HG02973 (cell line): ENCODE results near the gene SCARB1.

ENCODE experiments used
- ATAC-seq: cut with Tn5 transposase; IDR thresholded peaks from one replicate; pipeline ENCODE4 v1.9.1; 2021; ENCODE audit warnings: moderate library complexity; ENCODE audit not compliant: unreplicated experiment

The SCARB1 gene

GRCh38 chr12:124778411-124778810 is 85.3 kb downstream of the SCARB1 start:
- ATAC-seq = no peak

- no peak for ATAC-seq
Measured at GRCh38 chr12:124777399-124778372, 86.0 kb downstream of the SCARB1 start.

- ATAC-seq = no peak
Measured at GRCh38 chr12:124776125-124776513, 87.5 kb downstream of the SCARB1 start.

GRCh38 chr12:124774462-124775167 is 89.0 kb downstream of the SCARB1 start:
- peak; percentile 74 for ATAC-seq

GRCh38 chr12:124774054-124774461 is 89.6 kb downstream of the SCARB1 start:
- peak; percentile 35 for ATAC-seq

GRCh38 chr12:124772289-124773170 is 91.1 kb downstream of the SCARB1 start:
- ATAC-seq = no peak

- no peak for ATAC-seq
Measured at GRCh38 chr12:124771462-124772288, 92.0 kb downstream of the SCARB1 start.

GRCh38 chr12:124770728-124771127 is 92.9 kb downstream of the SCARB1 start:
- no peak for ATAC-seq

GRCh38 chr12:124769881-124770512 is 93.7 kb downstream of the SCARB1 start:
- ATAC-seq = no peak

GRCh38 chr12:124769163-124769530 is 94.5 kb downstream of the SCARB1 start:
- no peak for ATAC-seq

- ATAC-seq = no peak
Measured at GRCh38 chr12:124768452-124769162, 95.1 kb downstream of the SCARB1 start.

- ATAC-seq = peak; percentile 72
Measured at GRCh38 chr12:124767066-124767821, 96.4 kb downstream of the SCARB1 start.

GRCh38 chr12:124766727-124767065 is 97.0 kb downstream of the SCARB1 start:
- ATAC-seq = no peak

- no peak for ATAC-seq
Measured at GRCh38 chr12:124765581-124766489, 97.8 kb downstream of the SCARB1 start.

GRCh38 chr12:124764870-124765580 is 98.6 kb downstream of the SCARB1 start:
- ATAC-seq = no peak

GRCh38 chr12:124764451-124764850 is 99.2 kb downstream of the SCARB1 start:
- no peak for ATAC-seq

GRCh38 chr12:124763594-124763979 is 100.1 kb downstream of the SCARB1 start:
- no peak for ATAC-seq
